ENCODE measurements around the gene KLK4.

GRCh38 chr19:50889638-50890037, 21.6 kb downstream of the KLK4 start:
- TF ChIP-seq CTCF (conservative IDR thresholded peaks at IDR 0.05; ENCODE audit: low read length) (no peak), EZH2phosphoT487 (IDR thresholded peaks at IDR 0.05; ENCODE audit: borderline replicate concordance, low read depth, low read length) (no peak)
